Pulmonary artery endothelial cell (primary cell): ENCODE measurements around the gene CHTOP. TPM values are rescaled to one million over a fixed set of nuclear protein-coding genes. Genes with fewer than 3 reads are reported as not detected.

Source experiments
- DNase-seq: peaks from one replicate; pipeline ENCODE4 v3.0.0-alpha.2; 2011; ENCODE audit warnings: low read depth, low spot score
- total RNA-seq: library from RNA; depleted of rRNA; stranded (reverse); fragments of >200 nt; gene quantifications from 2 replicates; pipeline ENCODE4 v1.2.3, GENCODE V29; 2014

The CHTOP gene
- total RNA-seq, 1 donor from 2014 or later = 27.6 TPM

GRCh38 chr1:153612755-153613331 is 21.0 kb upstream of the CHTOP start, which contains the start of gene S100A16:
S100A16 (minus strand) TSS chr1:153613137; CDS start chr1:153608151, 4,986 bp downstream.
- DNase-seq = no peak

GRCh38 chr1:153613406-153613805 is 20.5 kb upstream of the CHTOP start:
- DNase-seq = no peak

- no peak for DNase-seq
Observed at GRCh38 chr1:153614189-153614900, 19.5 kb upstream of the CHTOP start.

- DNase-seq = no peak
Observed at GRCh38 chr1:153614906-153615305, 19.0 kb upstream of the CHTOP start.

GRCh38 chr1:153615406-153615805 is 18.5 kb upstream of the CHTOP start:
- no peak for DNase-seq

- no peak for DNase-seq
Observed at GRCh38 chr1:153616144-153616916, 17.5 kb upstream of the CHTOP start, which contains the start of gene S100A14. S100A14 (minus strand) TSS chr1:153616325; CDS start chr1:153615858, 467 bp downstream.

GRCh38 chr1:153616917-153617311 is 17.0 kb upstream of the CHTOP start:
- DNase-seq = no peak

- DNase-seq = no peak
Observed at GRCh38 chr1:153617663-153618062, 16.2 kb upstream of the CHTOP start.

- no peak for DNase-seq
Observed at GRCh38 chr1:153619171-153619570, 14.7 kb upstream of the CHTOP start.

- DNase-seq = no peak
Observed at GRCh38 chr1:153623101-153623500, 10.8 kb upstream of the CHTOP start.

- no peak for DNase-seq
Observed at GRCh38 chr1:153624965-153625611, 8.8 kb upstream of the CHTOP start.

- DNase-seq = no peak
Observed at GRCh38 chr1:153626477-153626903, 7.4 kb upstream of the CHTOP start.

GRCh38 chr1:153626904-153627714 is 6.8 kb upstream of the CHTOP start, which contains the start of gene S100A13:
S100A13 (minus strand) TSS chr1:153627505; CDS start chr1:153626472, 1,033 bp downstream.
- peak; percentile 84 for DNase-seq

- DNase-seq = no peak
Observed at GRCh38 chr1:153627715-153628626, 5.9 kb upstream of the CHTOP start, which contains the start of gene S100A1. S100A1 (plus strand) TSS chr1:153628434; CDS start chr1:153630522, 2,088 bp downstream.

GRCh38 chr1:153628638-153629342 is 5.1 kb upstream of the CHTOP start:
- no peak for DNase-seq

- DNase-seq = no peak
Observed at GRCh38 chr1:153629343-153629665, 4.6 kb upstream of the CHTOP start.

- no peak for DNase-seq
Observed at GRCh38 chr1:153629971-153630370, 3.9 kb upstream of the CHTOP start.

- DNase-seq = no peak
Observed at GRCh38 chr1:153630384-153630783, 3.5 kb upstream of the CHTOP start.
